GM18507 (cell line): ENCODE measurements around the gene ZNF850.
A peak's percentile ranks its signal among the peaks of the same experiment; 100 is the strongest.
"Not testable (repeated sequence)": the region's sequence is repeated elsewhere in the genome, so short reads cannot be mapped to it uniquely, and the experiment has no call there.

ENCODE experiments used
- DNase-seq: peaks from one replicate; pipeline ENCODE4 v3.0.0; 2011; ENCODE audit warnings: low read depth; ENCODE audit not compliant: insufficient read length; ENCODE audit errors: extremely low spot score
- FAIRE-seq: peaks from 2 replicates; lab custom pipeline; 2011; peaks lifted over from hg19 to GRCh38; lab: Jason Lieb, UNC

Gene ZNF850

GRCh38 chr19:36772311-36773222, at the start of gene ZNF850:
TSS of gene ZNF850 (minus strand) at chr19:36772807. CDS start at chr19:36762606, 10,201 bp downstream.
- peak; percentile 93 for FAIRE-seq
- peak; percentile 75 for DNase-seq

- no peak for DNase-seq
- FAIRE-seq = no peak
These were observed 49.2 kb upstream of the ZNF850 start for GRCh38 chr19:36821758-36822157.

- FAIRE-seq (no peak), DNase-seq (no peak)
These were observed 46.6 kb upstream of the ZNF850 start for GRCh38 chr19:36819130-36819630.

- no peak for DNase-seq
These were observed 34.4 kb upstream of the ZNF850 start for GRCh38 chr19:36807029-36807428.

GRCh38 chr19:36805364-36805763, 32.8 kb upstream of the ZNF850 start:
- no peak for DNase-seq

More at GRCh38 chr19:36807029-36807428, 34.4 kb upstream of the ZNF850 start:
- no peak for FAIRE-seq

GRCh38 chr19:36797786-36798108, 25.1 kb upstream of the ZNF850 start:
- no peak for DNase-seq
- no peak for FAIRE-seq

More at GRCh38 chr19:36805364-36805763, 32.8 kb upstream of the ZNF850 start:
- no peak for FAIRE-seq

- no peak for FAIRE-seq
These were observed 24.0 kb upstream of the ZNF850 start for GRCh38 chr19:36796714-36796992.

GRCh38 chr19:36791420-36792141, 19.0 kb upstream of the ZNF850 start:
- not testable (repeated sequence) for FAIRE-seq, DNase-seq

More at GRCh38 chr19:36796714-36796992, 24.0 kb upstream of the ZNF850 start:
- DNase-seq = no peak

GRCh38 chr19:36775768-36776167, 3.2 kb upstream of the ZNF850 start:
- FAIRE-seq (no peak), DNase-seq (no peak)

- DNase-seq (no peak), FAIRE-seq (no peak)
These were observed 594 bp upstream of the ZNF850 start for GRCh38 chr19:36773223-36773579.

GRCh38 chr19:36771261-36772231, 1.1 kb downstream of the ZNF850 start:
- no peak for FAIRE-seq
- DNase-seq = peak; percentile 9

- FAIRE-seq = no peak
These were observed 22.4 kb downstream of the ZNF850 start for GRCh38 chr19:36750066-36750691.

GRCh38 chr19:36749613-36750012, 23.0 kb downstream of the ZNF850 start:
- not testable (repeated sequence) for DNase-seq, FAIRE-seq

More at GRCh38 chr19:36750066-36750691, 22.4 kb downstream of the ZNF850 start:
- DNase-seq = no peak

GRCh38 chr19:36748431-36749275, 24.0 kb downstream of the ZNF850 start:
- FAIRE-seq = no peak

GRCh38 chr19:36747750-36748149, 24.9 kb downstream of the ZNF850 start:
- DNase-seq (no peak), FAIRE-seq (no peak)

More at GRCh38 chr19:36748431-36749275, 24.0 kb downstream of the ZNF850 start:
- no peak for DNase-seq

- FAIRE-seq = no peak
- no peak for DNase-seq
These were observed 26.7 kb downstream of the ZNF850 start for GRCh38 chr19:36745870-36746269.

GRCh38 chr19:36736166-36736565, 36.4 kb downstream of the ZNF850 start:
- not testable (repeated sequence) for FAIRE-seq

More at GRCh38 chr19:36736166-36736565, 36.4 kb downstream of the ZNF850 start:
- not testable (repeated sequence) for DNase-seq
